NCI-H2107 treated with DMSO at 0.1 percent for 48 hours (cell line): ENCODE measurements around the gene PIK3CB.

Experiments used
- DNase-seq: peaks from one replicate; lab custom pipeline; 2025; ENCODE audit not compliant: unreplicated experiment; lab: John Stamatoyannopoulos, UW

PIK3CB gene

GRCh38 chr3:138834596-138835396 lies at the start of gene PIK3CB:
TSS of gene PIK3CB (minus strand) at chr3:138834928. CDS start at chr3:138759343, 75,585 bp downstream.
- peak; percentile 71 for DNase-seq

- DNase-seq: no peak
These were observed 46.5 kb upstream of the PIK3CB start for GRCh38 chr3:138881233-138881632.

- DNase-seq: no peak
These were observed 45.0 kb upstream of the PIK3CB start for GRCh38 chr3:138879541-138880380.

- DNase-seq: no peak
These were observed 42.5 kb upstream of the PIK3CB start for GRCh38 chr3:138877226-138877625.

- DNase-seq: no peak
These were observed 41.3 kb upstream of the PIK3CB start for GRCh38 chr3:138875754-138876664.

- no peak for DNase-seq
These were observed 40.5 kb upstream of the PIK3CB start for GRCh38 chr3:138875096-138875753.

- DNase-seq: no peak
These were observed 38.9 kb upstream of the PIK3CB start for GRCh38 chr3:138873471-138874278.

- no peak for DNase-seq
These were observed 37.9 kb upstream of the PIK3CB start for GRCh38 chr3:138872632-138873031.

GRCh38 chr3:138867996-138868395 lies 33.3 kb upstream of the PIK3CB start:
- DNase-seq: no peak

GRCh38 chr3:138863776-138864113 lies 29.0 kb upstream of the PIK3CB start:
- no peak for DNase-seq

- DNase-seq: peak; percentile 78
These were observed 28.4 kb upstream of the PIK3CB start for GRCh38 chr3:138862924-138863775.

- peak; percentile 32 for DNase-seq
These were observed 27.8 kb upstream of the PIK3CB start for GRCh38 chr3:138862531-138862923.

- no peak for DNase-seq
These were observed 27.1 kb upstream of the PIK3CB start for GRCh38 chr3:138861798-138862197.

GRCh38 chr3:138856799-138857198 lies 22.1 kb upstream of the PIK3CB start:
- no peak for DNase-seq

GRCh38 chr3:138854940-138855339 lies 20.2 kb upstream of the PIK3CB start:
- DNase-seq: no peak

GRCh38 chr3:138854204-138854603 lies 19.5 kb upstream of the PIK3CB start:
- DNase-seq: peak; percentile 16

GRCh38 chr3:138850151-138850550 lies 15.4 kb upstream of the PIK3CB start:
- no peak for DNase-seq

GRCh38 chr3:138849222-138849940 lies 14.7 kb upstream of the PIK3CB start:
- no peak for DNase-seq
